Islet of Langerhans (tissue), 1 donor: ENCODE data around the gene ATP9B.
"Not testable (repeated sequence)": the region's sequence is repeated elsewhere in the genome, so short reads cannot be mapped to it uniquely, and the experiment has no call there.

Experiments
- FAIRE-seq: peaks from one replicate; lab custom pipeline; 2011; peaks lifted over from hg19 to GRCh38; lab: Jason Lieb, UNC

Gene ATP9B

GRCh38 chr18:79136742-79137141 is 67.5 kb downstream of the ATP9B start:
- no peak for FAIRE-seq

DNA sequence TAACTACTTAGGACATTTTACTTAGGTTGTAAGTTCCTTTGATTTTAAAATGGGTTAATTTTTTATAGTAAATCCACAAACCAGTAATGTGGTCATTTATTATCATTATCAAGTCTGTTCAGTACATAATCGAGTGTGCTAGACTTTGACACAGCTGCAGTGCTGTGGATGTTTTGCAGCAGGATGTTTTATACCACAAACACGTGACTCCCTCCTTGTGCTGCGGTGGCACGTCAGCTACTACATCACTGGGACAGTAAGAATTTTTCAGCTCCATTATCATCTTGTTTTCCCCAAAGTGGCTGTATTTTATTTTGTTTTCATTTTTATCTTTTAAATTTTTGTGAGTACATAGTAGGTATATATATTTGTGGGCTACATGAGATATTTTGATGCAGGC is 70.0 kb downstream of the ATP9B start:
- FAIRE-seq, result no peak

DNA sequence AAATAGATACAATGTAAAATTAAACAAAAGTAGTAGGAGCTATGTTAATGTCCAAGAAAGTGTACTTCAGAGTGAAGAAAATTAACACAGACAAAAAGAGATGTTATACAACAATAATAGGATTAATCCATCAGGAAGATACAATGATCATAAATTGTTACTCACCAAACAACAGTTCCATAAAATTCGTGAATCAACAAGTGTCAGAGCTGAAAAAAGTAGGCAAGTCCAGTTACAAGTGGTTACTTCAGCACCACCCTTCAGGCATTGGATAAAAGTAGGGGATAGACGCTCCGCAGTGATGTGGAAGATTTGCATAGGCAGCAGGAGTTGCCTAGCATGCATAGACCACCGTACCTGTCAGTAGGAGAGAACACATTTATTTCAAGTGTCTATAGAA is 77.8 kb downstream of the ATP9B start:
- FAIRE-seq, result no peak

DNA sequence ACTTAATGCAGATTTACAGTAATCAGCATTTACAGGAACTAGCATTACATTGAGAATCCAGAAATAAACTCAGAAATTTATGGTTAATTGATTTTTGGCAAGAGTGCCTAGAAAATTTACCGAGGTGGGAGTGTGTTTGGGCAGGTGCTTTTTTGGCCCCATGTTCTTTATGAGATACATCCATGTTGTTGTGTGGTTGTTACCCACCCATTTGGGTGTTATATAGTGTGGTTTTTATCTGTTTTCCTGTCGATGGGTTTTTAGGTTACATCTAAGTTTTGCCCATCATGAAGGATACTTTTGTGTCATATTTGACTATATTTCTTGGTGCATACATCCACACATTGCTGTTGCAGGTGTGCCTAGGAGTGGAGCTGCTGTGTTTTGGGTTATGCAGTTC is 82.0 kb downstream of the ATP9B start:
- FAIRE-seq, result no peak

DNA sequence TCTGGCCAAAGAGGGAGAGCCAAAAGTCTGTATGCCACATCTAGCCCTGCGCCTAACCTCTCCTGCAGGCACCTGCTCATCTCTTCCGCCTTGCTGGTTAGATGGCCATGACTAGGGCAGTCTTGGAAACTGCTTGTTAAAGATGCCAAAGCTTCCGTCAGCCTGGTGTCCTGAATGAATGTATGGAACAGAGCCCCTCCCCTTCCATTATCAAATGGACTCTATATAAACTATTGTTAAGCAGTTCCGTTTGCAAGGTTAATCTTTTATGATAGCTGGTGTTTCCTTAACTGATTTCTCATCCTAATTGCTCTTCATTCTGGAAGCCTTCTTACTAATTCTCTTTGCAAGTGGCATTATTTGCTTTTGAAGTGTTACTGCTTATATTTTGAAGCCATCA is 87.1 kb downstream of the ATP9B start:
- FAIRE-seq, result no peak

GRCh38 chr18:79164706-79165105 is 95.5 kb downstream of the ATP9B start:
- FAIRE-seq, result no peak

GRCh38 chr18:79166702-79167101 is 97.5 kb downstream of the ATP9B start:
- FAIRE-seq, result no peak

- no peak for FAIRE-seq
Measured at GRCh38 chr18:79167526-79168190, 98.5 kb downstream of the ATP9B start.

- no peak for FAIRE-seq
Measured at GRCh38 chr18:79169958-79170555, 100.9 kb downstream of the ATP9B start.

DNA sequence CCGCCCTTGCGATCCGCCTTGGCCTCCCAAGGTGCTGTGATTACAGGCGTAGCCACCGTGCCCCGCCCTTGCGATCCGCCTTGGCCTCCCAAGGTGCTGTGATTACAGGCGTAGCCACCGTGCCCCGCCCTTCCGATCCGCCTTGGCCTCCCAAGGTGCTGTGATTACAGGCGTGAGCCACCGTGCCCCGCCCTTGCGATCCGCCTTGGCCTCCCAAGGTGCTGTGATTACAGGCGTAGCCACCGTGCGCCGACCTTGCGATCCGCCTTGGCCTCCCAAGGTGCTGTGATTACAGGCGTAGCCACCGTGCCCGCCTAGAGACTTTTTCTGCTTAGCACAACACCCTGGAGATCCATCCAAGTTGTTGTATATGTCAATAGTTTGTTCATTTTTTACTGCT is 103.1 kb downstream of the ATP9B start:
- not testable (repeated sequence) for FAIRE-seq

- FAIRE-seq, result no peak
Measured at GRCh38 chr18:79173742-79174141, 104.5 kb downstream of the ATP9B start.

DNA sequence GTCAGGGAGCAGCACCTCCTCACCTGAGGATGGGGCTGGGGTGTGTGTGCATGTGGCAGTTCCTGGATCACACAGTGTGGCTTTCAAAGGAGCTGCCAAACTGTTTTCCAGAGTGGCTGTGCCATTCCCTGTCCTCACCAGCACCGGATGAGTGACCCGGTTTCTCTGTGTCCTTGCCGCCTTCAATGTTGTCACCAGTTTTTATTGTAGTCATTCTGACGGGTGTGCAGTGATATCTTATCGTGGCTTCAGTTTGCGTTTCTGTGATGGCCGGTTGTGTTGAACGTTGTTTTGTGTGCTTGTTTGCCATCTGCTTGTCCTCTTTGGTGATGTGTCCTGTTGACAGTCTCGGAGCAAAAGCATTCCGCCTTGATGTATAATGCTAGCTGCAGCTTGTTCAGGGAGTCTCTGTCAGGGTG is 108.9 kb downstream of the ATP9B start:
- no peak for FAIRE-seq

- no peak for FAIRE-seq
Measured at GRCh38 chr18:79182047-79182713, 113.0 kb downstream of the ATP9B start.

DNA sequence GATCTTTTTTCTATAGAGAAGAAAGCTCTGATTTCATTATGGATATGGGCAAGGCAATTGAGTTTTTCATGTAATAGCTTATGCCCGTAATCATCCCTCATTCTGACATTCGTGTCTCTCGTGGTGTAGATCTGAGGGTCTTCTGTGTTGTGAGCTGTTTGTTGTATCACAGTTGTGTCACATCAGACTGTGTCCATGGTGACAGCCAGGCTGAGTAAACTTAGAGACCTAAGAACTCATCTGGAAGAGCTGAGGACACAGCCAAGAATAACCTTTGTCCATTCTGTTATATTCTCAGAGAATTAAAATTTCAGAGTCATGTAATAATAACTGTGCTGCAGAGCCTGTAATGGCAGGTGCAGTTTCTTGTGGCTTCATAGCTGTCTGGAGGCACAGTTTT is 116.5 kb downstream of the ATP9B start:
- FAIRE-seq, result no peak

GRCh38 chr18:79186649-79187048 is 117.5 kb downstream of the ATP9B start:
- no peak for FAIRE-seq

DNA sequence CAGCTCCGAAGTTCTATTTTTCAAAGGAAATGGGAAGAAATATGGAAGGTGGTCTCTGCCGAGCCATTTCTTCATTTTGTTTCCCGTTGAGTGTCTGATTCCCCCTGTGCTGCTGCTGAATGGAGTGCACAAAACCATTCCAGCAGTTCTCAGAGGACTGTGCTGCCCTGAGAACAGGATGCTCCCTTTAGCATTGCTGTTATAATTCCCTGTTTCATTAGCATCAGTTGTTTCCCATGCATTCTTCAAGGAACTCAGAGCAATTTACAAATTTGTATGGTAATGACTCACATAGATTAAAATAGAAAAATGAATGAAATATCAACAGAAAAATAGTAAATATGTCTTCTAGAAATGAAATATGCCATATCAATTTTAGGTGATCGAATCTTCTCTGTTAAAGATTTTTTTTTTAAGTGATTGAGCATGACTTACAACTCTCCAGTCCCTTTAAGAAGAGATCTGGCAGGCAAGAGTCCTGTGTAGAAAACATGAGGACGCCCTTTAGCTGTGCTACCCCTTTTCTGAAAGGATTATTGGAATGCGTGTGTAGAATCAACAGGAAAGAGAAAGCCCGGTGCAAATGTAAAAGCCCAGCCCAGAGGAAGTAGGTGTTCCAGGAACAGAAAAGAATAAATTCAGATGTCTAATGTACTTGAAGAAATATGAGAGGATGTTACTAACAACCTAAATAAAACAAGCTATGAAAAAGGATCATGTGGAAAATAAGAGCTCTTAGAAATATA is 118.5 kb downstream of the ATP9B start:
- no peak for FAIRE-seq

DNA sequence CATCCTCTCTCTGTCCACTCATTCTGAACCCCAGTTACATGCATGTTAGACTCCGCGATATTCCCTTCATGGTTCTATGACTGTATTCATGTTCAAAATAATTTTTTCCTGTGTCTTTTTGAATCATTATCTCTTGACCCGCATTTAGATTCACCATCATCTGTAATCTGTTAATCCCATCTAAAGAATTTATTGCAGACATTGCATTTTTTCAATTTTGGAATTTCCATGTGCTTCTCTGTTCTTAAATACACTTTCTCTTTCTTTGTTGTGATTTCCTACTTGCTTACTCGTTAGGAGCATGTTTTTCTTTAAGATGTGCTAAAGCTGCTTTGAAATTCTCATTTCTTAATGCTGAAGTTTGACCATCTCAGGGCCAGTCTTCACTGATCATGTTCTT is 122.2 kb downstream of the ATP9B start:
- FAIRE-seq, result no peak

DNA sequence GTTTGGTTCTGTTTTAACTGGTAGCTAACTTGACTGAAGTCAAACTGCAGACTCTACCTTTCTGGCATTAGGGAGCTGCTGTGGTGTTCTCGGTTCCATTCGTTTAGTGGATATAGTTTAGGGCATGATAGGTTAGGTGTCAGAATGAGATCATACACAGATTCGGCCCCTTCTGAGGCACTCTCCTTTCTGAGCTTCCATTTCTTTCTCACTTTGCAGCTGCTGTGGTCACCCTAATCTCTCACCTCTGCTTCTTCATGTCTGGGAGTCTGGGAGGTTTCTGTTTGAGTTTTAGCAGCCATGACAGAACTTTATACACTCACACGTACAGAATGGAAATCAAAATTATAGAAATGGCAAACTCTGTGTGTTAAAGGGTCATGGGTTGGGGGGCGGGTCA is 122.8 kb downstream of the ATP9B start:
- no peak for FAIRE-seq

GRCh38 chr18:79193826-79194225 is 124.6 kb downstream of the ATP9B start:
- no peak for FAIRE-seq

GRCh38 chr18:79195716-79196683 is 126.8 kb downstream of the ATP9B start:
- FAIRE-seq, result no peak

DNA sequence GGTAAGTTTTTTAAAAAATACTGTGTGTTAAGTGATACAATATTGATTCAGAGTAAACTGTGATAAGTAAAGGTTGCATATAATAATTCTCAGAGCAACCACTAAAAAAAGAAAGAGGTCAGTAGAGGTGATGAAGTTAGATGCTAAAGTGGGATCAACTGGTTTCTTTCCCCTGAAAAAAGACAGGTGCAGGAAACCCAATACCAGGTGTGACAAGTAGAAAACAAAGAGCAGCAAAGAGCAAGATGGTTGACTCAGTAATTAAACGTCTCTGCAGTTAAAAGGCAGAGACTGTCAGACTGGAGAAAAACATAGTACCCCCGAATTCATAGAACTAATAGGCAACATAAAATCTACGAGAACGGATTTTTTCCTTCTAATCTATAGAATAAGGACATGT is 128.3 kb downstream of the ATP9B start:
- FAIRE-seq, result no peak
